ENCODE measurements around the gene SPDYC. TPM values are rescaled to one million over a fixed set of nuclear protein-coding genes. Genes with fewer than 3 reads are reported as not detected.

SPDYC gene
- total and polyA plus RNA-seq, 2 of the 13 experiments (the other 11 are each of a cell fraction or from before 2014, with no cell fraction given) = 0.15 to 0.33 TPM

- POLR2A ChIA-PET = interaction anchor here (1.1 to 5.1 kb wide), 5 partner anchors 11 to 44 kb away, joined by 5 to 105 read pairs (median 85); partner anchors contain the start of genes CAPN1, FAU, MRPL49 and SPDYC
- ATAC-seq = no peak
- Histone ChIP-seq H4K20me1 (ENCODE audit: insufficient read depth, low read length) (peaks cover 13% of the 10 kb centered on the region), H3K27ac (ENCODE audit: extremely low read length, insufficient read depth, low read length) (no peak overlapping the region), H3K36me3 (replicated peaks in 1 of 2; ENCODE audit: control insufficient read depth in 1 of 2, insufficient read depth in 2 of 2, low read length in 2 of 2) (peaks cover 5 to 15% of the 10 kb centered on the region in 2 experiments; a peak in 4 of 5 replicates), H3K27me3 (ENCODE audit: control insufficient read depth in 1 of 2, insufficient read depth in 2 of 2, low read length in 2 of 2) (no peaks in the 10 kb centered on the region; a peak in 1 of 5 replicates), H3K4me3 (replicated peaks in 1 of 3; ENCODE audit: insufficient read depth in 1 of 3, low read depth in 2 of 3, low read length in 3 of 3) (no peak overlapping the region), H3K9ac (ENCODE audit: insufficient read depth, low read depth, low read length) (no peak overlapping the region), H3K4me1 (ENCODE audit: insufficient read depth, low read length) (peaks cover 38% of the 10 kb centered on the region), H3K9me3 (ENCODE audit: low read length) (no peaks in the 10 kb centered on the region), H3K79me2 (ENCODE audit: insufficient read depth, low read length) (peaks cover 24% of the 10 kb centered on the region), H3K4me2 (ENCODE audit: low read depth, low read length) (no peak overlapping the region), H2AFZ (ENCODE audit: low read length) (no peak overlapping the region)
- no peak for FAIRE-seq
- no TSS peak for BruUV-seq (replicated peaks)
- TF ChIP-seq IKZF4 (CRISPR knock-in tag; IDR thresholded peaks at IDR 0.05; ENCODE audit: borderline replicate concordance, low read depth, not compliant biosample characterization) (no peak), FOXA1 (IDR thresholded peaks at IDR 0.05) (no peak), FOXA1 (CRISPR knock-in tag; IDR thresholded peaks at IDR 0.05) (no peak), ZBTB7B (CRISPR knock-in tag; IDR thresholded peaks at IDR 0.05) (no peak), ZNF101 (CRISPR knock-in tag; IDR thresholded peaks at IDR 0.05; ENCODE audit: borderline replicate concordance, low read depth) (no peak), CREM (IDR thresholded peaks at IDR 0.05) (no peak), CREM (CRISPR knock-in tag; IDR thresholded peaks at IDR 0.05) (no peak)
- 94% methylated on average over 15 of the region's 15 CpGs for WGBS (ENCODE audit: low lambda C conversion rate)
- in situ Hi-C loops (cut with HindIII; ENCODE audit: extremely low pct_ligation_motif_present, low pct_unique_long_range_greater_than_20kb) = no loop called here
- CTCF ChIA-PET (ENCODE audit: low intra/inter-chr PET ratio, low total read pairs) = no interaction called here
- DNase-seq (ENCODE audit: low spot score) = no peak
- intact Hi-C loops (cut with micrococcal nuclease; ENCODE audit: unreplicated experiment) = no loop called here
Observed at GRCh38 chr11:65136515-65137096, 33.4 kb upstream of the SPDYC start.

GRCh38 chr11:65141896-65142494, 28.0 kb upstream of the SPDYC start:
- no TSS peak for BruUV-seq (replicated peaks)
- peaks cover 39% of the 10 kb centered on the region for H3K4me1 ChIP-seq (ENCODE audit: insufficient read depth, low read length)
- H3K9me3 ChIP-seq (ENCODE audit: low read length) = no peaks in the 10 kb centered on the region
- peak overlapping the region; percentile 54 for H3K4me2 ChIP-seq (ENCODE audit: low read depth, low read length)
- no peaks in the 10 kb centered on the region for H3K36me3 ChIP-seq (replicated peaks in 1 of 2; ENCODE audit: control insufficient read depth in 1 of 2, insufficient read depth in 2 of 2, low read length in 2 of 2)
- H3K79me2 ChIP-seq (ENCODE audit: insufficient read depth, low read length) = no peaks in the 10 kb centered on the region
- no peak for DNase-seq (ENCODE audit: low spot score)
- intact Hi-C loops (cut with micrococcal nuclease; ENCODE audit: unreplicated experiment) (no loop called here), in situ Hi-C loops (cut with HindIII; ENCODE audit: extremely low pct_ligation_motif_present, low pct_unique_long_range_greater_than_20kb) (no loop called here)
- H3K9ac ChIP-seq (ENCODE audit: insufficient read depth, low read depth, low read length) = no peak overlapping the region
- H3K4me3 ChIP-seq (replicated peaks in 1 of 3; ENCODE audit: insufficient read depth in 1 of 3, low read depth in 2 of 3, low read length in 3 of 3) = peak overlapping the region in 1 of 3 experiments; percentile 13; a peak in 1 of 6 replicates
- no peaks in the 10 kb centered on the region for H3K27me3 ChIP-seq (ENCODE audit: control insufficient read depth in 1 of 2, insufficient read depth in 2 of 2, low read length in 2 of 2)
- no peaks in the 10 kb centered on the region for H4K20me1 ChIP-seq (ENCODE audit: insufficient read depth, low read length)
- FAIRE-seq = peak; percentile 71
- ATAC-seq = peak; percentile 55
- H2AFZ ChIP-seq (ENCODE audit: low read length) = no peak overlapping the region
- POLR2A ChIA-PET = interaction anchor here (1.1 kb wide), 1 partner anchor 20 kb away, joined by 6 read pairs; the partner anchor contains the start of genes FAU and MRPL49
- WGBS (ENCODE audit: low lambda C conversion rate) = 2% methylated on average over 7 of the region's 7 CpGs
- H3K27ac ChIP-seq (ENCODE audit: extremely low read length, insufficient read depth, low read length) = no peak overlapping the region
- CTCF ChIA-PET (ENCODE audit: low intra/inter-chr PET ratio, low total read pairs) = no interaction called here
- TF ChIP-seq ZBTB39 (CRISPR knock-in tag; IDR thresholded peaks at IDR 0.05) = no peak
- TF ChIP-seq ZNF567 (CRISPR knock-in tag; IDR thresholded peaks at IDR 0.05; ENCODE audit: borderline replicate concordance) = no peak
- no peak for TF ChIP-seq SATB2 (CRISPR knock-in tag; IDR thresholded peaks at IDR 0.05)
- no peak for TF ChIP-seq NAIF1 (CRISPR knock-in tag; IDR thresholded peaks at IDR 0.05; ENCODE audit: borderline replicate concordance)
- no peak for TF ChIP-seq ZNF629 (CRISPR knock-in tag; conservative IDR thresholded peaks at IDR 0.05)
- no peak for TF ChIP-seq PRPF4 (IDR thresholded peaks at IDR 0.05; ENCODE audit: low read depth, low read length, poor library complexity, severe bottlenecking)
- TF ChIP-seq RBAK (CRISPR knock-in tag; IDR thresholded peaks at IDR 0.05) = no peak
- peak; percentile 78 for TF ChIP-seq CEBPG (CRISPR knock-in tag; IDR thresholded peaks at IDR 0.05)
- no peak for TF ChIP-seq ZFP36L1 (CRISPR knock-in tag; IDR thresholded peaks at IDR 0.05)
- no peak for TF ChIP-seq JDP2 (CRISPR knock-in tag; IDR thresholded peaks at IDR 0.05; ENCODE audit: borderline replicate concordance)
- no peak for TF ChIP-seq NFKBIZ (CRISPR knock-in tag; IDR thresholded peaks at IDR 0.05)
- no peak for TF ChIP-seq SP1 (IDR thresholded peaks at IDR 0.05)
- no peak for TF ChIP-seq SP1 (CRISPR knock-in tag; IDR thresholded peaks at IDR 0.05)

Measured in HepG2 (cell line).